C4-2B (cell line): ENCODE results near the gene CD38.

ENCODE experiments used
- CTCF ChIP-seq: fragments of 450-650 bp; conservative IDR thresholded peaks from 2 replicates; pipeline ENCODE4 v1.5.1; 2017; ENCODE audit warnings: mild to moderate bottlenecking
- ZFX ChIP-seq: fragments of 450-650 bp; IDR thresholded peaks from 2 replicates; pipeline ENCODE4 v1.6.1; 2017

GRCh38 chr4:15852524-15852923, 74.4 kb downstream of the CD38 start:
- TF ChIP-seq CTCF (no peak), ZFX (no peak)
